Fibroblast of lung (primary cell): ENCODE measurements around the gene NCOA1. TPM values are rescaled to one million over a fixed set of nuclear protein-coding genes. Genes with fewer than 3 reads are reported as not detected.

Experiments
- DNase-seq, 2 donors: peaks; one replicate each; pipeline versions ENCODE4 v3.0.0 to v3.0.0-alpha.2; 2010; ENCODE audit warnings: low read depth in 2 of 2
- H2AFZ ChIP-seq: 2 replicates; pipeline ENCODE4 v1.5.1; 2012; ENCODE audit warnings: low read length, control low read depth, inconsistent platforms
- H3K27ac ChIP-seq: 2 replicates; pipeline ENCODE4 v1.5.1; 2011; ENCODE audit warnings: low read length, control low read depth; ENCODE audit not compliant: insufficient read depth
- H3K27me3 ChIP-seq: 2 replicates; pipeline ENCODE4 v1.5.1; 2011; ENCODE audit warnings: mild to moderate bottlenecking, low read length; ENCODE audit not compliant: control insufficient read depth, insufficient read depth
- H3K36me3 ChIP-seq: 2 replicates; pipeline ENCODE4 v1.5.1; 2011; ENCODE audit warnings: low read length; ENCODE audit not compliant: control insufficient read depth, insufficient read depth
- H3K4me1 ChIP-seq: 2 replicates; pipeline ENCODE4 v1.5.1; 2011; ENCODE audit warnings: low read length; ENCODE audit not compliant: control insufficient read depth, insufficient read depth; ENCODE audit errors: extremely low read depth
- H3K4me2 ChIP-seq: 2 replicates; pipeline ENCODE4 v1.5.1; 2011; ENCODE audit warnings: low read length, control low read depth; ENCODE audit not compliant: insufficient read depth; ENCODE audit errors: extremely low read depth
- H3K4me3 ChIP-seq, 4 experiments: fragments of 200-600 bp in 1 of 4; sonication (generic) in 1 of 4; replicated peaks in 1 of 4; 2 replicates each; pipeline ENCODE4 v1.5.1; 2011 to 2016; ENCODE audit warnings: low read length in 4 of 4, low read depth in 3 of 4, mild to moderate bottlenecking in 3 of 4, control low read depth in 2 of 4, inconsistent platforms in 1 of 4, mixed read lengths in 1 of 4; ENCODE audit not compliant: insufficient read depth in 1 of 4; ENCODE audit errors: control extremely low read depth in 1 of 4
- H3K79me2 ChIP-seq: 2 replicates; pipeline ENCODE4 v1.5.1; 2012; ENCODE audit warnings: mild to moderate bottlenecking, low read length, inconsistent platforms; ENCODE audit not compliant: control insufficient read depth, insufficient read depth
- H3K9ac ChIP-seq: 2 replicates; pipeline ENCODE4 v1.5.1; 2011; ENCODE audit warnings: mild to moderate bottlenecking, low read length, control low read depth; ENCODE audit not compliant: insufficient read depth
- H3K9me3 ChIP-seq: 2 replicates; pipeline ENCODE4 v1.5.1; 2012; ENCODE audit warnings: low read depth, low read length; ENCODE audit not compliant: control insufficient read depth, insufficient read depth
- H4K20me1 ChIP-seq: 2 replicates; pipeline ENCODE4 v1.5.1; 2011; ENCODE audit warnings: low read length; ENCODE audit not compliant: control insufficient read depth, insufficient read depth; ENCODE audit errors: extremely low read depth
- CTCF ChIP-seq, 2 donors: IDR thresholded peaks in 1 of 2; conservative IDR thresholded peaks in 1 of 2; 1 replicate in 1 of 2; 2 replicates in 1 of 2; pipeline ENCODE4 v1.5.1; 2011 to 2012; ENCODE audit warnings: low read length in 2 of 2, control low read depth in 1 of 2, inconsistent platforms in 1 of 2, low read depth in 1 of 2, mild to moderate bottlenecking in 1 of 2
- EZH2 ChIP-seq: IDR thresholded peaks from 2 replicates; pipeline ENCODE4 v1.5.1; 2012; ENCODE audit warnings: low read length, control low read depth, mild to moderate bottlenecking; ENCODE audit errors: missing control alignments
- polyA plus RNA-seq, 2 donors: library from polyadenylated mRNA; depleted of rRNA in 1 of 2; stranded (reverse) in 1 of 2; unstranded in 1 of 2; fragments of >200 nt; gene quantifications; 2 replicates each; pipeline ENCODE4 v1.2.1, GENCODE V29; 2011 to 2012; ENCODE audit warnings: missing spikeins in 1 of 2
- total RNA-seq: library from RNA; depleted of rRNA; stranded (reverse); fragments of >200 nt; gene quantifications from 2 replicates; pipeline ENCODE4 v1.2.1, GENCODE V29; 2014

NCOA1 gene
- total and polyA plus RNA-seq, 2 donors (not counting 1 experiment from before 2014, with no cell fraction given), result 15.5 to 19.8 TPM

GRCh38 chr2:24763843-24764242 lies 272.8 kb downstream of the NCOA1 start:
- H3K79me2 ChIP-seq, result no peaks in the 10 kb centered on the region
- no peak overlapping the region for H3K27ac ChIP-seq
- no peak overlapping the region for H3K4me2 ChIP-seq
- H3K9me3 ChIP-seq, result no peaks in the 10 kb centered on the region
- H3K27me3 ChIP-seq, result no peaks in the 10 kb centered on the region
- H2AFZ ChIP-seq, result no peak overlapping the region
- H4K20me1 ChIP-seq, result no peaks in the 10 kb centered on the region
- no peak overlapping the region for H3K4me3 ChIP-seq
- no peak overlapping the region for H3K9ac ChIP-seq
- no peaks in the 10 kb centered on the region for H3K4me1 ChIP-seq
- no peak for TF ChIP-seq EZH2
- TF ChIP-seq CTCF (conservative IDR thresholded peaks at IDR 0.05 in 1 of 2, IDR thresholded peaks at IDR 0.05 in 1 of 2; ENCODE audit: low read depth in 1 of 2, low read length in 2 of 2), result no peak
- no peak for DNase-seq
- H3K36me3 ChIP-seq, result no peaks in the 10 kb centered on the region

- H3K9ac ChIP-seq, result no peak overlapping the region
- H3K9me3 ChIP-seq, result no peaks in the 10 kb centered on the region
- TF ChIP-seq CTCF (conservative IDR thresholded peaks at IDR 0.05 in 1 of 2, IDR thresholded peaks at IDR 0.05 in 1 of 2; ENCODE audit: low read depth in 1 of 2, low read length in 2 of 2) (no peak), EZH2 (no peak)
- no peak for DNase-seq
- H3K4me3 ChIP-seq, result no peak overlapping the region
- H3K27ac ChIP-seq, result no peak overlapping the region
- no peak overlapping the region for H2AFZ ChIP-seq
- H4K20me1 ChIP-seq, result no peaks in the 10 kb centered on the region
- no peaks in the 10 kb centered on the region for H3K4me1 ChIP-seq
- no peaks in the 10 kb centered on the region for H3K36me3 ChIP-seq
- H3K79me2 ChIP-seq, result no peaks in the 10 kb centered on the region
- no peak overlapping the region for H3K4me2 ChIP-seq
- no peaks in the 10 kb centered on the region for H3K27me3 ChIP-seq
Measured at GRCh38 chr2:24766609-24767008, 275.6 kb downstream of the NCOA1 start.

- H3K27ac ChIP-seq, result no peak overlapping the region
- H3K9me3 ChIP-seq, result no peaks in the 10 kb centered on the region
- H3K4me2 ChIP-seq, result no peak overlapping the region
- no peak overlapping the region for H2AFZ ChIP-seq
- DNase-seq, result no peak
- no peaks in the 10 kb centered on the region for H4K20me1 ChIP-seq
- no peaks in the 10 kb centered on the region for H3K4me1 ChIP-seq
- no peak overlapping the region for H3K4me3 ChIP-seq
- no peaks in the 10 kb centered on the region for H3K36me3 ChIP-seq
- no peak for TF ChIP-seq EZH2
- H3K9ac ChIP-seq, result no peak overlapping the region
- H3K79me2 ChIP-seq, result no peaks in the 10 kb centered on the region
- H3K27me3 ChIP-seq, result no peaks in the 10 kb centered on the region
Measured at GRCh38 chr2:24768013-24768412, 277.0 kb downstream of the NCOA1 start.
